ENCODE results near the gene SFT2D3. TPM values are rescaled to one million over a fixed set of nuclear protein-coding genes. Genes with fewer than 3 reads are reported as not detected.

Gene SFT2D3
- total RNA-seq, 1 donor from 2014 or later, result 7.1 TPM

GRCh38 chr2:127665267-127665893, 35.9 kb upstream of the SFT2D3 start:
- Mint-ChIP-seq H3K4me1 (ENCODE audit: low read depth) (peaks cover 78% of the 10 kb centered on the region), H3K27me3 (ENCODE audit: low read depth) (no peaks in the 10 kb centered on the region), H3K36me3 (ENCODE audit: low read depth) (peaks cover under 1% of the 10 kb centered on the region), H3K27ac (ENCODE audit: unreplicated experiment) (peak overlapping the region; percentile 17), H3K4me3 (ENCODE audit: unreplicated experiment) (no peak overlapping the region), H3K9me3 (ENCODE audit: low read depth) (no peaks in the 10 kb centered on the region)
- no peak for DNase-seq (ENCODE audit: low spot score)
- no peak for TF ChIP-seq CTCF (IDR thresholded peaks at IDR 0.05)

- no peaks in the 10 kb centered on the region for H3K27me3 Mint-ChIP-seq (ENCODE audit: low read depth)
Observed at GRCh38 chr2:127669056-127669455, 32.2 kb upstream of the SFT2D3 start.

GRCh38 chr2:127670055-127670956, 31.0 kb upstream of the SFT2D3 start:
- Mint-ChIP-seq H3K9me3 (ENCODE audit: low read depth) (no peaks in the 10 kb centered on the region), H3K27me3 (ENCODE audit: low read depth) (no peaks in the 10 kb centered on the region), H3K4me3 (ENCODE audit: unreplicated experiment) (no peak overlapping the region), H3K27ac (ENCODE audit: unreplicated experiment) (peak overlapping the region; percentile 82), H3K36me3 (ENCODE audit: low read depth) (peaks cover 6% of the 10 kb centered on the region), H3K4me1 (ENCODE audit: low read depth) (peaks cover 73% of the 10 kb centered on the region)
- no peak for DNase-seq (ENCODE audit: low spot score)
- no peak for TF ChIP-seq CTCF (IDR thresholded peaks at IDR 0.05)

More at GRCh38 chr2:127669056-127669455, 32.2 kb upstream of the SFT2D3 start:
- TF ChIP-seq CTCF (IDR thresholded peaks at IDR 0.05), result no peak
- Mint-ChIP-seq H3K4me1 (ENCODE audit: low read depth) (peaks cover 78% of the 10 kb centered on the region), H3K27ac (ENCODE audit: unreplicated experiment) (peak overlapping the region; percentile 59), H3K9me3 (ENCODE audit: low read depth) (no peaks in the 10 kb centered on the region), H3K36me3 (ENCODE audit: low read depth) (peaks cover 6% of the 10 kb centered on the region), H3K4me3 (ENCODE audit: unreplicated experiment) (no peak overlapping the region)
- no peak for DNase-seq (ENCODE audit: low spot score)

- no peaks in the 10 kb centered on the region for H3K27me3 Mint-ChIP-seq (ENCODE audit: low read depth)
- peak overlapping the region; percentile 82 for H3K27ac Mint-ChIP-seq (ENCODE audit: unreplicated experiment)
- peaks cover 72% of the 10 kb centered on the region for H3K4me1 Mint-ChIP-seq (ENCODE audit: low read depth)
Observed at GRCh38 chr2:127670957-127671290, 30.4 kb upstream of the SFT2D3 start.

More at GRCh38 chr2:127670957-127671290, 30.4 kb upstream of the SFT2D3 start:
- Mint-ChIP-seq H3K4me3 (ENCODE audit: unreplicated experiment) (no peak overlapping the region), H3K9me3 (ENCODE audit: low read depth) (no peaks in the 10 kb centered on the region), H3K36me3 (ENCODE audit: low read depth) (peaks cover 6% of the 10 kb centered on the region)
- no peak for DNase-seq (ENCODE audit: low spot score)
- TF ChIP-seq CTCF (IDR thresholded peaks at IDR 0.05), result no peak

Measured in chondrocyte (in vitro differentiated cells).